NT2/D1 (cell line): Measurements from ENCODE around the gene CDC34.

Experiments
- YY1 ChIP-seq: IDR thresholded peaks from 2 replicates; pipeline ENCODE4 v1.6.1; 2011; ENCODE audit not compliant: insufficient read length, insufficient read depth
- ZNF274 ChIP-seq: IDR thresholded peaks from 2 replicates; pipeline ENCODE4 v1.6.1; 2011; ENCODE audit warnings: mild to moderate bottlenecking, low read depth, low read length

DNA sequence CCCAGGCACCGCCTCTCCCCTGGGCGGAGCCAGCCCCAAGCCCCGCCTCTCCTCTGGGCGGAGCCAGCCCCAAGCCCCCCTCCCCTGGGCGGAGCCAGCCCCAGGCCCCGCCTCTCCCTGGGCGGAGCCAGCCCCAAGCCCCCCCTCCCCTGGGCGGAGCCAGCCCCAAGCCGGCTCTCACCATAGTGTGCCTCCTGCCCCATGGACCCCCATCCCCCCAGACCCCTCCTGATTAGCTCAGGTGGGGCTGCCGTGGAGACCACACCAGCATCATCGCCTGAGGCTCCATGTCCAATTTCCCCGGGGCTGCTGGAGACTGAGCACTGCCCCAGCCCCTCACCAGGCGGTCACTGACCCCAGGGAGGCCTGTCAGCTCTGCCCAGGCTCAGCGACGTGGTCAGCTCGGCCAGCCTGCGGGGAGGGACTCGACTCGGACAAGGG is 39.4 kb upstream of the CDC34 start:
- no peak for TF ChIP-seq ZNF274
- TF ChIP-seq YY1 = no peak
